ENCODE data around the gene NRN1L. TPM values are rescaled to one million over a fixed set of nuclear protein-coding genes. Genes with fewer than 3 reads are reported as not detected.

Gene NRN1L
- total RNA-seq, 2 donors from 2014 or later = 7.0 to 7.3 TPM

DNA sequence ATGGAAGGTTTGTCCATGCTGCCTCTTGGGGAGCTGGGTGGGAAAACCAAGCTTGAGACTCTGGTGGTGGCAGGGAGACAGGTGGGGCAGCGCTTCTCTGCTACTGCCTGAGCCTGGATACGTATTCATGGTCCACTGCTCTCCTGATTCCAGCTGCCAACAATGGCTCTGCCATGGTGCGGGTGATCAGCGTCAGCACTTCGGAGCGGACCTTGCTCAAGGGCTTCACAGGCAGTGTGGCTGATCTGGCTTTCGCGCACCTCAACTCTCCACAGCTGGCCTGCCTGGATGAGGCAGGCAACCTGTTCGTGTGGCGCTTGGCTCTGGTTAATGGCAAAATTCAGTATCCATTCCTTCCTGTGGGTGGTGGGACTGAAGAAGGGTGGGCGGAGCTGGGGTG is 7.6 kb upstream of the NRN1L start:
- Histone ChIP-seq H3K36me3 (ENCODE audit: control insufficient read depth, insufficient read depth, low read length) (peaks cover 59% of the 10 kb centered on the region), H3K9me3 (ENCODE audit: control insufficient read depth, low read length) (no peaks in the 10 kb centered on the region), H3K4me3 (ENCODE audit: low read length) (no peak overlapping the region), H3K27ac (ENCODE audit: low read depth, low read length) (no peak overlapping the region), H3K9ac (ENCODE audit: extremely low read depth, low read length, poor library complexity, severe bottlenecking) (no peak overlapping the region), H3K4me1 (ENCODE audit: control insufficient read depth, insufficient read depth, low read length) (no peaks in the 10 kb centered on the region), H3K27me3 (ENCODE audit: control insufficient read depth, insufficient read depth, low read length, poor library complexity, severe bottlenecking) (no peaks in the 10 kb centered on the region)
- Mint-ChIP-seq H3K4me3 (no peak overlapping the region), H3K9me3 (no peaks in the 10 kb centered on the region), H3K4me1 (peaks cover 13% of the 10 kb centered on the region), H3K36me3 (ENCODE audit: low read depth) (peaks cover 50% of the 10 kb centered on the region), H3K27me3 (ENCODE audit: insufficient read depth) (no peaks in the 10 kb centered on the region), H3K27ac (no peak overlapping the region)
- DNase-seq = no peak
- TF ChIP-seq, protein P1, sequence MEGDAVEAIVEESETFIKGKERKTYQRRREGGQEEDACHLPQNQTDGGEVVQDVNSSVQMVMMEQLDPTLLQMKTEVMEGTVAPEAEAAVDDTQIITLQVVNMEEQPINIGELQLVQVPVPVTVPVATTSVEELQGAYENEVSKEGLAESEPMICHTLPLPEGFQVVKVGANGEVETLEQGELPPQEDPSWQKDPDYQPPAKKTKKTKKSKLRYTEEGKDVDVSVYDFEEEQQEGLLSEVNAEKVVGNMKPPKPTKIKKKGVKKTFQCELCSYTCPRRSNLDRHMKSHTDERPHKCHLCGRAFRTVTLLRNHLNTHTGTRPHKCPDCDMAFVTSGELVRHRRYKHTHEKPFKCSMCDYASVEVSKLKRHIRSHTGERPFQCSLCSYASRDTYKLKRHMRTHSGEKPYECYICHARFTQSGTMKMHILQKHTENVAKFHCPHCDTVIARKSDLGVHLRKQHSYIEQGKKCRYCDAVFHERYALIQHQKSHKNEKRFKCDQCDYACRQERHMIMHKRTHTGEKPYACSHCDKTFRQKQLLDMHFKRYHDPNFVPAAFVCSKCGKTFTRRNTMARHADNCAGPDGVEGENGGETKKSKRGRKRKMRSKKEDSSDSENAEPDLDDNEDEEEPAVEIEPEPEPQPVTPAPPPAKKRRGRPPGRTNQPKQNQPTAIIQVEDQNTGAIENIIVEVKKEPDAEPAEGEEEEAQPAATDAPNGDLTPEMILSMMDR (conservative IDR thresholded peaks at IDR 0.05) = no peak
- 94 to 96% methylated on average over 8 to 11 of the region's 11 CpGs for WGBS, 2 experiments (ENCODE audit: insufficient coverage in 1 of 2, insufficient read length in 1 of 2)

DNA sequence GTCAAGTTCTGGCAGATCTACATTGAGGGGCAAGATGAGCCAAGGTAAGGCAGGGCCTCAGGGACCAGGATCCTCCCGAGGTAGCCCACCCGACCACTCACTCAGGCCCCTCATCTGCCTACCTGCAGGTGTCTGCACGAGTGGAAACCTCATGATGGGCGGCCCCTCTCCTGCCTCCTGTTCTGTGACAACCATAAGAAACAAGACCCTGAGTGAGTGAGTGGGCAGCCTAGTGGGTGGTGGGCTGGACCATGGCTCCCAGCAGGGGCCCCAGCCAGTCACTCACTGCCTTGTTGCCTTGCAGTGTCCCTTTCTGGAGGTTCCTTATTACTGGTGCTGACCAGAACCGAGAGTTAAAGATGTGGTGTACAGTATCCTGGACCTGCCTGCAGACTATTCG is 6.5 kb upstream of the NRN1L start:
- Histone ChIP-seq H3K9me3 (ENCODE audit: control insufficient read depth, low read length) (no peaks in the 10 kb centered on the region), H3K36me3 (ENCODE audit: control insufficient read depth, insufficient read depth, low read length) (peaks cover 66% of the 10 kb centered on the region), H3K27me3 (ENCODE audit: control insufficient read depth, insufficient read depth, low read length, poor library complexity, severe bottlenecking) (no peaks in the 10 kb centered on the region), H3K27ac (ENCODE audit: low read depth, low read length) (no peak overlapping the region), H3K4me1 (ENCODE audit: control insufficient read depth, insufficient read depth, low read length) (no peaks in the 10 kb centered on the region), H3K4me3 (ENCODE audit: low read length) (no peak overlapping the region), H3K9ac (ENCODE audit: extremely low read depth, low read length, poor library complexity, severe bottlenecking) (no peak overlapping the region)
- peaks cover 56% of the 10 kb centered on the region for H3K36me3 Mint-ChIP-seq (ENCODE audit: low read depth)
- no peak overlapping the region for H3K27ac Mint-ChIP-seq
- no peak for DNase-seq
- no peaks in the 10 kb centered on the region for H3K9me3 Mint-ChIP-seq
- no peak overlapping the region for H3K4me3 Mint-ChIP-seq
- WGBS, 2 experiments (ENCODE audit: insufficient coverage in 1 of 2, insufficient read length in 1 of 2) = 92 to 97% methylated on average over 6 of the region's 6 CpGs
- H3K27me3 Mint-ChIP-seq (ENCODE audit: insufficient read depth) = no peaks in the 10 kb centered on the region
- peaks cover 8% of the 10 kb centered on the region for H3K4me1 Mint-ChIP-seq
- TF ChIP-seq, protein P1 (conservative IDR thresholded peaks at IDR 0.05) = no peak

DNA sequence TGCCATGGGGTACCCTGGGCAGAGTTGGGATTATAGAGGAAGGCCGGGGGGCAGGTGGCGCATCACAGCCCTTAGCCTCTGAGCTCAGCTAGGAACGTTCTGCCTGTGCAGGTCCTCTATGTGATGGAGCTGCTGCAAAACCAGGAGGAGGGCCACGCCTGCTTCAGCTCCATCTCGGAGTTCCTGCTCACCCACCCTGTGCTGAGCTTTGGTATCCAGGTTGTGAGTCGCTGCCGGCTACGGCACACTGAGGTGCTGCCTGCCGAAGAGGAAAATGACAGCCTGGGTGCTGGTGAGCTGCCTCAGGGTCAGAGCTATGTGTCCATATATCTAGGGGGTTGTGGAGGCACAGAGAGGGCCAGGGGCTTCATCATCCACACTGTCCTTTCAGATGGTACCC is 5.8 kb upstream of the NRN1L start:
- peaks cover 5% of the 10 kb centered on the region for H3K4me1 Mint-ChIP-seq
- no peaks in the 10 kb centered on the region for H3K9me3 Mint-ChIP-seq
- H3K27ac ChIP-seq (ENCODE audit: low read depth, low read length) = no peak overlapping the region
- H3K4me3 ChIP-seq (ENCODE audit: low read length) = no peak overlapping the region
- H3K9ac ChIP-seq (ENCODE audit: extremely low read depth, low read length, poor library complexity, severe bottlenecking) = no peak overlapping the region
- TF ChIP-seq, protein P1 (conservative IDR thresholded peaks at IDR 0.05) = no peak
- DNase-seq = no peak
- peaks cover 60% of the 10 kb centered on the region for H3K36me3 Mint-ChIP-seq (ENCODE audit: low read depth)
- H3K36me3 ChIP-seq (ENCODE audit: control insufficient read depth, insufficient read depth, low read length) = peaks cover 69% of the 10 kb centered on the region
- no peaks in the 10 kb centered on the region for H3K27me3 ChIP-seq (ENCODE audit: control insufficient read depth, insufficient read depth, low read length, poor library complexity, severe bottlenecking)
- H3K4me1 ChIP-seq (ENCODE audit: control insufficient read depth, insufficient read depth, low read length) = no peaks in the 10 kb centered on the region
- no peak overlapping the region for H3K27ac Mint-ChIP-seq
- H3K27me3 Mint-ChIP-seq (ENCODE audit: insufficient read depth) = no peaks in the 10 kb centered on the region
- no peak overlapping the region for H3K4me3 Mint-ChIP-seq
- 94 to 99% methylated on average over 7 to 9 of the region's 9 CpGs for WGBS, 2 experiments (ENCODE audit: insufficient coverage in 1 of 2, insufficient read length in 1 of 2)
- no peaks in the 10 kb centered on the region for H3K9me3 ChIP-seq (ENCODE audit: control insufficient read depth, low read length)

Data from endodermal cell (in vitro differentiated cells).